Activated CD4-positive, alpha-beta T cell treated with anti-CD3 and anti-CD28 coated beads for 1 hour (primary cell): ENCODE data around the gene ID3.

Source experiments
- DNase-seq: peaks from one replicate; pipeline ENCODE4 v3.0.0-alpha.2; 2020

The ID3 gene

DNA sequence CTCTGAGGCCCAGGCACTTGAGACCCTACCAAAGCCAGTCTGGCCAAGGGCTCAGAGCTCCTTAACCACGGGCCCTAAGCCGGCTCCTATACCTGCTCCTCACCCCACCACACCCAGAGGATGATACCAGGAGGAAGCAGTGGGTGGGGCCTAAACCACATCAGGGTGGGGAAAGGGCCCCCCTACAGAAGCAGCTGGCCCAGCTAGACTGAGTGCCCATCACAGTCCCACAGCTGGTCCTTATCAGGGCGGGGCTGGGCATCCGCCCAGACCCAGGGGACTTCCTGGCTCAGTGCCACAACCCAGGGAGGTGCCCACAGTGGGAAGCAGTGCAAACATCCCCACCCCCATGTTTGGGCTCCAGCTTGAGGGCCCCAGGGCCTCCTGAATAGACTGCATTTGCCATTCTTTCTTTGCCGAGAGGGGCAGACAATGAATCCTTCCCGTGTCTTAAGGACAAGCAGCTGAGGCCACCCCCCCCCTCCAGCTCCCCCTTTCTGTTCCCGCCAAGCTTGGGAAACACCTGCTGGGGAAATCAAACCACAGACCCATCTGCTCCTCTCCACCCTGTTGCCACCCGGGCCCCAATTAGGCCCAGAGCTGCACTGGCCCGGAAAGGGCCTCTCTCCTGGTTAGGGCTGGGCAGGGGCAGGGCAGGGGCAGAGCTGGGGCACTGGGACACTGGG, 34.4 kb downstream of the ID3 start:
- no peak for DNase-seq

DNA sequence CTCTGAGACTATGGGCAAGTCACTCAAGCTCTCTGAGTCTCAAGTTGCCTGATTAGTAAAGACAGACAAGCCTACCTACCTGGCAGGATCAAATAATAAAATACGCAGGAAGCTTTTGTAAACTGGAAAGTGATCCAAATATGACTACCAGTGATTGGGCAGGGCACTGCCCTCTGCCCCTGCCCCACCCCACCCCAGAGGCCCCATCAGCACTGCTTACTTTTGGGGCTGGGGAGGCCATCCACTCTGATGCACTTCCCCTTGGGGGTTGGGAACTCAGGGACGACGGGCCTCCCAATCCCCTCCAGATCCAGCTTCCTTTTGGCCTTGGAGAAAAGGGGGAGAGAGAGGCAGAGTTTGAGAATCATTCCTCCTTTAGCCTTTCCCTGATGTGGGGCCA, 35.1 kb downstream of the ID3 start:
- DNase-seq = no peak

DNA sequence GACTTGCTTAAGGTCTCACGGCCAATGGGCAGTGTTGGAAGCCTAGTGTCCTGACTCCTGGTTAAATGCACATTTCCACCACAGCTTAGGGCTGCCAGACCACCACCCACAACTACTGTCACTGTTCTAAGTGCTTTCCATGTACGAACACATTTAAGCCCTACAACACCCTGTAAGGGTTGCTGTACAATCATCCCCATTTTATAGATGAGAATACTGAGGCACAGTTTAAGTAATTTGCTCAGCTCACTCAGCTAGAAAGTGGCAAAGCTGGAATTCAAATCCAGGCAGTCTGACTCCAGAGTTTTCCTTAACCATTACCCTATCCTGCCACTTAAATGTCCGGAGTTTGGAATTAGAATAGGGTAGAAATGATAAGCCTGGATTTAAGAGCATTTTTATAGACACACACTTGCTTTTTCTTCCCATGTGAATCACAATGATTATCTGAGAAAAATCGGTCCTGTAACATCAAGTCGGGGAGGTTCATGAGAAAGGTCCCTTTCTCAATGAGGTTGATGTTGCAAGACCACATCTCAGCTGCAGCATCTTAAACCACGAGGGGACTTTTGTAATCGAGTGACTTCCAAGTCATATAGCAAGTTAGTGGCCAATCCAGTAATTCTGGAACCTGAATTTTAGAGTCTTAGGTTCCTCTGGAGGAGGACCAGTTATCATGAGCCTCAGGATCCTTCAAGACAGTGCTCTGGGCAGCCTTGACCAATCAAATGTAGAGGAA, 36.9 kb downstream of the ID3 start:
- DNase-seq = no peak

DNA sequence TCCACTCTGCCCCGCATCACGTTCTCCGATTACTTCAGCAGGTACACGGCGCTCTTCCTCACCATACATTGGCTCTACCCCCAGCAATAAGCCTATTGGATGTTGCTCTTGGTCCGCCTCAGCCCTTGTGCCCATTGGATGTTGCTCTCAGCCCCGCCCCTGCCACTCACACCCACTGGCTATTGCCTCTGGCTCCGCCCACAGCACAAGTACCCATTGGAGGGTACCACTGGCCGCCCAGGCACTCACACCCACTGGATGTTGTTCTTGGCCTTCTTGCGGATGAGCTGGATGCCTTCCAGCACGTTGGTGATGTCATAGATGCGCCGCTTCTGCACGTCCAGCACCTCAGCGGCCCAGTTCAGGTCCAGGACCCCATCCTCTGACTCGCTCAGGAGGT, 37.7 kb downstream of the ID3 start:
- DNase-seq = no peak

DNA sequence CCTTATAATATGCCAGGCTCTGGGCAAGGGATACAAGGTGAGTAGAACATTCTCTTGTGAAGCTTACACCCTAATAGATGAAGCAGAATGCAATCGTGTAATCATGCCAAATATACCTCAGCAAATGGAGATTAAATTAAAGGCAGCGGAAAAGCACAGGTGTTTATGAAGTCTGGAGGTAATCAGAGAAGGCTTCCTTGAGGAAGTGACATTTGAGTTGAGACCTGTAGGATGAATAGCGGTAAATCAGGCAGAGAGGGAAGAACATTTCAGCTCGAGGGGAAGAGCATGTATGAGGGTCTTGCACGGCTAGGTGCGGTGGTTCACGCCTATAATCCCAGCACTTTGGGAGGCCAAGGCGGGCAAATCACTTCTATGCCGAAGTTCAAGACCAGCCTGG, 41.7 kb downstream of the ID3 start:
- DNase-seq = no peak

DNA sequence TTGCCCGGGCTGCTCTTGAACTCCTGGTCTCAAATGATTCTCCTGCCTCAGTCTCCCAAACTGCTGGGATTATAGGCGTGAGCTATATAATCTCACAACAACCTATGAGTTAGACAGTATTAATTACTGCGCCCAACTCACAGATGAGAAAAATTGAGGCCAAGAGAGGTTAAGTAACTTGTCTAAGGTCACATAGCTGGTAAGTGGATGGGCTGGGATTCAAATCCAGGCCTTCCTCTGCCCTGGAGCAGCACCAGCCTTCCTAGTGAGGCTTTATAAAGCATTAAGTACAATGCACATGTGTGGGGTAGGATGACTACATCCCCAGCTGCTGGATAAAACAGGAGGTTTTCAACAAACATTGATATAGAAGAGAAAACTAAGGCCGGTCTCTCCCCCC, 43.4 kb downstream of the ID3 start:
- no peak for DNase-seq

DNA sequence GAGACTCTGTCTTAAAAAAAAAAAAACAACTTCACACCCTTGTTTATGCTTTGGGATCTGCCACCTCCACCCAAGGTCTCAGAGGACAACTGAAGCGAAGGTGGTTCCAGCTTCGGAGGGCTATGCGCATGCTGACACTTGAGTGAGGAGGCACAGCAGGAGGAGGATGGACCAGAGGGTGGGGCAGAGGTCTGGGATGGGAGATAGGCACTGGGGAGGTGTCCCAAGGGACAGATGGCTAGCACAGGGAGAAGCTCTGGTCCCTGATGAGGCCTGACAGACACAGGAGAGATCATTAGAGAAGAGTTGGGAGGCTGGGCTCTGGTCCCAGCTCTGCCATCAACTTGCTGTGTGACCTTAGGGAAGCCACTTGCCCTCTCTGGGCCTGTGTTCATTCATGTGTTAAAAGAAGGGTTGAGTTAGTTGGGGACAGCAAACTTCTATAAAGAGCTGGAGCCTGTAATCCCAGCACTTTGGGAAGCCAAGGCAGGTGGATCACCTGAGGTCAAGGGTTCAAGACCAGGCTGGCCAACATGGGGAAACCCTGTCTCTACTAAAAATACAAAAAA, 45.1 kb downstream of the ID3 start:
- DNase-seq = no peak

DNA sequence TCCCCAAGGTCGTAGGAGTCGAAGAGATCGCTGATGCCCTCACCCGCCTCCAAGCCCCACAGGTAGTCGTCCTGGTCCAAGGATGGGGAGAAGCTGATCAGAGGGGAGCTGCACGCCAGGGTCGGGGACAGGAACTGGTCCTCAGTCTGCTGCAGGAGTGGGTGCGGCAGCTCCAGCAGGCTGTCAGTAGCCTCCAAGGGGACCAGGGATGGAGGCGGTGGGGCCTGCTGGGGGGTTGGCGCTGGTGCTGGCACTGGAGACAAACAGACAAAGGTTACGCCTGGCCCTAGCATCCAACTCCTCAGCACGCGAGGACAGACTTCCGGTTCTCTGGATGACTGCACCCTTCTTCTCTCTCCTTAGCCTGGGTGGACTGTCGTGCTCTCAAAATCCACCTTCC, 49.4 kb downstream of the ID3 start:
- DNase-seq = no peak
